OCI-LY3 (cell line): Measurements from ENCODE around the gene TEX48.

Experiments
- H2AFZ ChIP-seq: fragments of 200-600, 300-600 bp; shearing (Covaris generic); 2 replicates; pipeline ENCODE4 v1.6.0; 2014; ENCODE audit warnings: antibody characterized with exemption, low read depth, low read length
- H3K27ac ChIP-seq: fragments of 200-600, 300-600 bp; sonication (generic); 2 replicates; pipeline ENCODE4 v1.5.1; 2014; ENCODE audit warnings: mild to moderate bottlenecking, low read length, moderate library complexity, mixed read lengths
- H3K27me3 ChIP-seq: fragments of 200-600, 300-600 bp; sonication (generic); 2 replicates; pipeline ENCODE4 v1.6.1; 2014; ENCODE audit warnings: low read depth, low read length, mixed read lengths
- H3K36me3 ChIP-seq: fragments of 200-600, 300-600 bp; sonication (generic); replicated peaks from 2 replicates; pipeline ENCODE3; 2014; ENCODE audit warnings: low read depth, low read length, mixed read lengths
- H3K4me1 ChIP-seq: fragments of 300-600, 200-600 bp; sonication (generic); 2 replicates; pipeline ENCODE4 v1.6.1; 2014; ENCODE audit warnings: low read length, mixed read lengths
- H3K4me2 ChIP-seq: fragments of 200-600, 300-600 bp; sonication (generic); 2 replicates; pipeline ENCODE4 v1.6.1; 2014; ENCODE audit warnings: low read length, mixed read lengths
- H3K4me3 ChIP-seq: fragments of 300-600, 200-600 bp; sonication (generic); 2 replicates; pipeline ENCODE4 v1.5.1; 2014; ENCODE audit warnings: antibody characterized with exemption, mild to moderate bottlenecking, low read length, moderate library complexity
- H3K79me2 ChIP-seq: fragments of 300-600, 200-600 bp; shearing (Covaris generic); 2 replicates; pipeline ENCODE4 v1.6.1; 2014; ENCODE audit warnings: mild to moderate bottlenecking, low read length, mixed read lengths
- H3K9ac ChIP-seq: fragments of 300-600, 200-600 bp; shearing (Covaris generic); 2 replicates; pipeline ENCODE4 v1.6.0; 2014; ENCODE audit warnings: mild to moderate bottlenecking, low read length, moderate library complexity
- H3K9me3 ChIP-seq: fragments of 200-600, 300-600 bp; shearing (Covaris generic); 2 replicates; pipeline ENCODE4 v1.6.1; 2014; ENCODE audit warnings: low read length, mixed read lengths; ENCODE audit not compliant: insufficient read depth
- H4K20me1 ChIP-seq: fragments of 200-600, 300-600 bp; sonication (generic); 2 replicates; pipeline ENCODE4 v1.6.1; 2016; ENCODE audit warnings: low read length, mixed read lengths; ENCODE audit not compliant: insufficient read depth
- CTCF ChIP-seq: fragments of 200-600, 300-600 bp; sonication (generic); IDR thresholded peaks from 2 replicates; pipeline ENCODE4 v1.5.1; 2014; ENCODE audit warnings: antibody characterized with exemption, low read length, low read depth
- EZH2phosphoT487 ChIP-seq: fragments of 200-600 bp; shearing (Covaris generic); IDR thresholded peaks from 2 replicates; pipeline ENCODE4 v1.6.1; 2018; ENCODE audit warnings: antibody characterized with exemption, mixed run types, low read depth

TEX48 gene

GRCh38 chr9:114633438-114634089 is 48.4 kb downstream of the TEX48 start:
- Histone ChIP-seq H2AFZ (no peak overlapping the region), H3K9me3 (no peaks in the 10 kb centered on the region), H4K20me1 (no peaks in the 10 kb centered on the region), H3K9ac (no peak overlapping the region), H3K4me1 (no peaks in the 10 kb centered on the region), H3K27me3 (no peaks in the 10 kb centered on the region), H3K36me3 (peaks cover 79% of the 10 kb centered on the region), H3K4me2 (no peak overlapping the region), H3K4me3 (no peak overlapping the region), H3K79me2 (no peaks in the 10 kb centered on the region), H3K27ac (no peak overlapping the region)
- TF ChIP-seq EZH2phosphoT487 (no peak), CTCF (no peak)

GRCh38 chr9:114631166-114631565 is 50.8 kb downstream of the TEX48 start:
- no peaks in the 10 kb centered on the region for H3K9me3 ChIP-seq
- no peaks in the 10 kb centered on the region for H3K27me3 ChIP-seq
- H2AFZ ChIP-seq, result no peak overlapping the region
- no peak overlapping the region for H3K4me2 ChIP-seq
- no peak overlapping the region for H3K27ac ChIP-seq
- H3K4me3 ChIP-seq, result no peak overlapping the region
- H3K36me3 ChIP-seq, result peaks cover 86% of the 10 kb centered on the region
- no peak overlapping the region for H3K9ac ChIP-seq
- no peaks in the 10 kb centered on the region for H3K79me2 ChIP-seq
- no peaks in the 10 kb centered on the region for H4K20me1 ChIP-seq
- TF ChIP-seq EZH2phosphoT487 (no peak), CTCF (no peak)
- no peaks in the 10 kb centered on the region for H3K4me1 ChIP-seq

DNA sequence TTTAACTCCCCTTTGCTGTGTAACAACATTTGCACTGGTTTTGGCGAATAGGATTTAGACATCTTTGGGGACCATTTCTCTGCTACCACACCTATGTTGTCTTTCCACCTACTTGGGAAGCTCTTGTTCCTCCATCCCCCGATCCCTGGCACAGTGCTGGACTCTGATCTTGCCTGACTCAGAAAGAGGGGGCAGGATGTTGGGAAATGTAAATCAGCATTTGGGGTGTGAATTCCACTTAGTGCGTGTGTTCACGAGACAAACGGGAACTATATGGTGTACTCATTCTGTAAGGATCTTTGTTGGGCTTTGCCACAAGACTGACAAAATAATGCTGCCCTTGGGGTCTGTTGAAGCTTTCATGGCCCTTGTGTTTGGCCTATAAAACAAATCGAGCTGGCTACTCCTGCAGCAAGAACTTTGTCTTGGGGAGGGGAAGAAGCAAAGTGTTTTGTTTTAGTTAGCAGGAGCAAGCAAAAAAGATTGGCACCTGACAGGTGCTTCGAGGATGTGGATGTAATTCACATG is 52.4 kb downstream of the TEX48 start:
- H3K9ac ChIP-seq, result no peak overlapping the region
- no peak overlapping the region for H2AFZ ChIP-seq
- no peak overlapping the region for H3K4me3 ChIP-seq
- peaks cover 82% of the 10 kb centered on the region for H3K36me3 ChIP-seq
- TF ChIP-seq CTCF, result no peak
- TF ChIP-seq EZH2phosphoT487, result no peak
- no peak overlapping the region for H3K4me2 ChIP-seq
- H3K9me3 ChIP-seq, result no peaks in the 10 kb centered on the region
- no peaks in the 10 kb centered on the region for H4K20me1 ChIP-seq
- no peak overlapping the region for H3K27ac ChIP-seq
- no peaks in the 10 kb centered on the region for H3K4me1 ChIP-seq
- H3K27me3 ChIP-seq, result no peaks in the 10 kb centered on the region
- peaks cover 6% of the 10 kb centered on the region for H3K79me2 ChIP-seq

DNA sequence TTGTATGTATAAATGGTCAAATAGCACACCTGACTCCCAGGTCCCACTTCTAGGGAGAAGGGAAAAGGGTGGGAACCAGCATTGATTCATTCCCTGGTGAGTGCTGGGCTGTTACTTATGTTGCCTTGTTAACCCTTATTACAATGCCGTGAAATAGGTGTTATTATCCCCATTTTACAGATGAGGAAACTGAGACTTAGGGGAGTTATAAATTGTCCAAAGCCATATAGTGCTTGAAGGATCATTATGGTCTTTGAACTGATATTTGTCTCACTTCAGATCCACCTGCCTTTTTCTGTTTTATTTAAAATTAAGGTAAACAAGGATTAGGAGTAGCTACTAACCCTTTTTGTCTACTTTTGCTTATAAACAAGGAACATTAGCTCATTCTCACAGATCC is 54.4 kb downstream of the TEX48 start:
- Histone ChIP-seq H3K9me3 (no peaks in the 10 kb centered on the region), H3K4me3 (no peak overlapping the region), H3K27me3 (no peaks in the 10 kb centered on the region), H2AFZ (no peak overlapping the region), H4K20me1 (0 out of 2 replicates have a peak, but pooled peaks cover 5% of the 10 kb centered on the region), H3K9ac (no peak overlapping the region), H3K4me2 (no peak overlapping the region), H3K36me3 (peaks cover 80% of the 10 kb centered on the region), H3K79me2 (peaks cover 24% of the 10 kb centered on the region), H3K4me1 (no peaks in the 10 kb centered on the region), H3K27ac (no peak overlapping the region)
- TF ChIP-seq CTCF (no peak), EZH2phosphoT487 (no peak)
